Hepatic stellate cell (primary cell): ENCODE data around the gene ZNF197.
"Not testable (repeated sequence)": the region's sequence is repeated elsewhere in the genome, so short reads cannot be mapped to it uniquely, and the experiment has no call there.

Source experiments
- DNase-seq: peaks from one replicate; pipeline ENCODE4 v3.0.0; 2011; ENCODE audit warnings: low spot score

ZNF197 gene

GRCh38 chr3:44624749-44625480, at the start of gene ZNF197:
Gene ZNF197, plus strand, starts transcription at chr3:44625036. Its CDS starts 4,119 bp downstream, at chr3:44629155.
- DNase-seq = peak; percentile 86

- DNase-seq = no peak
These were observed 48.2 kb upstream of the ZNF197 start for GRCh38 chr3:44576613-44577012.

GRCh38 chr3:44577354-44577952, 47.4 kb upstream of the ZNF197 start:
- not testable (repeated sequence) for DNase-seq

- DNase-seq = not testable (repeated sequence)
These were observed 46.5 kb upstream of the ZNF197 start for GRCh38 chr3:44578316-44578715.

GRCh38 chr3:44578924-44579515, 45.8 kb upstream of the ZNF197 start:
- not testable (repeated sequence) for DNase-seq

- DNase-seq = not testable (repeated sequence)
These were observed 45.1 kb upstream of the ZNF197 start for GRCh38 chr3:44579749-44580148.

- not testable (repeated sequence) for DNase-seq
These were observed 43.9 kb upstream of the ZNF197 start for GRCh38 chr3:44580971-44581370.

GRCh38 chr3:44584646-44585501, 40.0 kb upstream of the ZNF197 start, which contains the start of gene ZNF660:
Gene ZNF660, plus strand, starts transcription at chr3:44584964. Its CDS starts 9,230 bp downstream, at chr3:44594194.
- DNase-seq = peak; percentile 70

- DNase-seq = no peak
These were observed 28.2 kb upstream of the ZNF197 start for GRCh38 chr3:44596621-44597020.

- DNase-seq = no peak
These were observed 23.1 kb upstream of the ZNF197 start for GRCh38 chr3:44601749-44602148.

- no peak for DNase-seq
These were observed 12.2 kb upstream of the ZNF197 start for GRCh38 chr3:44612678-44613077.

- DNase-seq = no peak
These were observed 3.9 kb downstream of the ZNF197 start for GRCh38 chr3:44628716-44629115.

GRCh38 chr3:44632193-44632592, 7.4 kb downstream of the ZNF197 start:
- no peak for DNase-seq

- no peak for DNase-seq
These were observed 17.5 kb downstream of the ZNF197 start for GRCh38 chr3:44642337-44642736.

GRCh38 chr3:44643024-44643423, 18.2 kb downstream of the ZNF197 start:
- no peak for DNase-seq

- DNase-seq = no peak
These were observed 22.9 kb downstream of the ZNF197 start for GRCh38 chr3:44647771-44648170.

GRCh38 chr3:44648564-44649229, 23.9 kb downstream of the ZNF197 start, which contains the start of gene ZNF35:
Gene ZNF35, plus strand, starts transcription at chr3:44648732. Its CDS starts 2,336 bp downstream, at chr3:44651068.
- peak; percentile 90 for DNase-seq

- DNase-seq = no peak
These were observed 24.9 kb downstream of the ZNF197 start for GRCh38 chr3:44649709-44650108.

- DNase-seq = no peak
These were observed 29.2 kb downstream of the ZNF197 start for GRCh38 chr3:44654039-44654438.

- DNase-seq = no peak
These were observed 34.2 kb downstream of the ZNF197 start for GRCh38 chr3:44659015-44659414.

GRCh38 chr3:44659434-44659833, 34.6 kb downstream of the ZNF197 start:
- DNase-seq = no peak
